Osteoblast (primary cell): ENCODE data around the gene OLA1. TPM values are rescaled to one million over a fixed set of nuclear protein-coding genes. Genes with fewer than 3 reads are reported as not detected.

ENCODE experiments used
- DNase-seq: peaks from one replicate; pipeline ENCODE4 v3.0.0; 2011; ENCODE audit warnings: low spot score, mixed read lengths; ENCODE audit not compliant: insufficient read length; ENCODE audit errors: missing footprints
- H2AFZ ChIP-seq: 2 replicates; pipeline ENCODE4 v1.6.0; 2011; ENCODE audit warnings: mild to moderate bottlenecking, low read length
- H3K27ac ChIP-seq: 2 replicates; pipeline ENCODE4 v1.5.1; 2011; ENCODE audit warnings: mild to moderate bottlenecking, low read depth, low read length, moderate library complexity
- H3K27me3 ChIP-seq: 2 replicates; pipeline ENCODE4 v1.6.0; 2012; ENCODE audit warnings: mild to moderate bottlenecking, control low read depth, inconsistent platforms, low read length, moderate library complexity; ENCODE audit not compliant: insufficient read depth
- H3K36me3 ChIP-seq: 2 replicates; pipeline ENCODE4 v1.5.1; 2011; ENCODE audit warnings: mild to moderate bottlenecking, low read length, control low read depth, moderate library complexity; ENCODE audit not compliant: insufficient read depth
- H3K4me1 ChIP-seq: 2 replicates; pipeline ENCODE4 v1.5.1; 2011; ENCODE audit warnings: mild to moderate bottlenecking, low read length, control low read depth, moderate library complexity; ENCODE audit not compliant: insufficient read depth
- H3K4me2 ChIP-seq: 2 replicates; pipeline ENCODE4 v1.6.0; 2011; ENCODE audit warnings: mild to moderate bottlenecking, low read length; ENCODE audit not compliant: insufficient read depth
- H3K4me3 ChIP-seq: fragments of 200-600 bp; sonication (generic); 3 replicates; pipeline ENCODE4 v1.5.1; 2012; ENCODE audit warnings: mild to moderate bottlenecking, low read length, inconsistent platforms; ENCODE audit not compliant: insufficient read depth
- H3K79me2 ChIP-seq: 2 replicates; pipeline ENCODE4 v1.6.0; 2012; ENCODE audit warnings: mild to moderate bottlenecking, low read length, control low read depth, inconsistent platforms; ENCODE audit not compliant: insufficient read depth
- H3K9me3 ChIP-seq: 2 replicates; pipeline ENCODE4 v1.5.1; 2011; ENCODE audit warnings: low read depth, low read length, control low read depth
- H4K20me1 ChIP-seq: 2 replicates; pipeline ENCODE4 v1.6.0; 2012; ENCODE audit warnings: mild to moderate bottlenecking, low read length, control low read depth; ENCODE audit not compliant: insufficient read depth
- CTCF ChIP-seq: IDR thresholded peaks from 2 replicates; pipeline ENCODE4 v1.5.1; 2011; ENCODE audit warnings: mild to moderate bottlenecking, low read depth, low read length, moderate library complexity; ENCODE audit errors: extremely low read depth
- total RNA-seq: library from RNA; depleted of rRNA; stranded (reverse); fragments of >200 nt; gene quantifications from 2 replicates; pipeline ENCODE4 v1.2.3, GENCODE V29; 2012

OLA1 gene
- total RNA-seq, 1 donor, result 79.3 TPM

GRCh38 chr2:174026122-174026845 lies 222.0 kb downstream of the OLA1 start:
- no peak overlapping the region for H3K4me2 ChIP-seq
- no peak overlapping the region for H3K4me3 ChIP-seq
- peak overlapping the region; percentile 20 for H3K27ac ChIP-seq
- no peak for TF ChIP-seq CTCF
- H3K27me3 ChIP-seq, result no peaks in the 10 kb centered on the region
- H3K4me1 ChIP-seq, result peaks cover 25% of the 10 kb centered on the region
- no peak overlapping the region for H2AFZ ChIP-seq
- no peaks in the 10 kb centered on the region for H4K20me1 ChIP-seq
- no peaks in the 10 kb centered on the region for H3K9me3 ChIP-seq
- no peaks in the 10 kb centered on the region for H3K36me3 ChIP-seq
- no peaks in the 10 kb centered on the region for H3K79me2 ChIP-seq
- DNase-seq, result no peak

- H2AFZ ChIP-seq, result peak overlapping the region; percentile 90
- peak overlapping the region; percentile 37 for H3K4me3 ChIP-seq
- peak overlapping the region; percentile 75 for H3K27ac ChIP-seq
- H3K9me3 ChIP-seq, result no peaks in the 10 kb centered on the region
- no peaks in the 10 kb centered on the region for H4K20me1 ChIP-seq
- no peaks in the 10 kb centered on the region for H3K79me2 ChIP-seq
- peaks cover 25% of the 10 kb centered on the region for H3K4me1 ChIP-seq
- peak; percentile 92 for DNase-seq
- no peak for TF ChIP-seq CTCF
- H3K27me3 ChIP-seq, result no peaks in the 10 kb centered on the region
- H3K36me3 ChIP-seq, result no peaks in the 10 kb centered on the region
- peak overlapping the region; percentile 74 for H3K4me2 ChIP-seq
These were observed 222.8 kb downstream of the OLA1 start for GRCh38 chr2:174025271-174026121.

- Histone ChIP-seq H3K27me3 (no peaks in the 10 kb centered on the region), H3K4me2 (peak overlapping the region; percentile 74), H3K79me2 (no peaks in the 10 kb centered on the region), H3K9me3 (no peaks in the 10 kb centered on the region), H3K4me3 (peak overlapping the region; percentile 37), H2AFZ (peak overlapping the region; percentile 90), H3K4me1 (peaks cover 25% of the 10 kb centered on the region), H3K27ac (peak overlapping the region; percentile 75), H4K20me1 (no peaks in the 10 kb centered on the region), H3K36me3 (no peaks in the 10 kb centered on the region)
- DNase-seq, result no peak
- TF ChIP-seq CTCF, result no peak
These were observed 223.6 kb downstream of the OLA1 start for GRCh38 chr2:174024524-174025270.
